Activated CD4-positive, alpha-beta T cell treated with anti-CD3 and anti-CD28 coated beads, Interleukin-2, amount 50 U/mL, for 1 hour (primary cell): ENCODE measurements around the gene NLRP5.
"Not testable (repeated sequence)": the region's sequence is repeated elsewhere in the genome, so short reads cannot be mapped to it uniquely, and the experiment has no call there.

Source experiments
- DNase-seq: peaks from one replicate; pipeline ENCODE4 v3.0.0-alpha.2; 2020

Gene NLRP5

DNA sequence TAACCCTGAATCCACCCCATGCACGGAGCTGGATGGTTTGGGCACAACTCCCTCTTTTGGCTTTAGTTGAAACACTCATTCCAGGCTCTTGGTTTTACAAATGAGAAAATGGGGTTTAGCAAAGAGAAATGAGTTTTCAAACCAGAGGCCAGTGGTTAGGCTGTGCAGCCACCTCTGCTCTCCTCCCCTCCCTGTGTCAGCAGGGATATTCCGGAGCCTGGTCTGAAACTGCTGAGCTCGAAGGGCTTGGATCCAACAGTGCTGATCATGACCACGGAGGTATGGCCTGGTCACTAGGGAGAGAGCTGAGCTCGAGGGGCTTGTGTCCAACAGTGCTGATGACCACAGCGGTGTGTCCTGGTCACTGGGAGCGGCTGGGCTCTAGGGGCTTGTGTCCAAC is 93.0 kb downstream of the NLRP5 start:
- DNase-seq: no peak

- peak; percentile 71 for DNase-seq
These were observed 94.3 kb downstream of the NLRP5 start for GRCh38 chr19:56080669-56081401.

GRCh38 chr19:56083668-56084067 is 97.1 kb downstream of the NLRP5 start:
- DNase-seq: no peak

GRCh38 chr19:56084835-56085536 is 98.4 kb downstream of the NLRP5 start:
- DNase-seq: no peak

- DNase-seq: no peak
These were observed 99.1 kb downstream of the NLRP5 start for GRCh38 chr19:56085571-56086275.

DNA sequence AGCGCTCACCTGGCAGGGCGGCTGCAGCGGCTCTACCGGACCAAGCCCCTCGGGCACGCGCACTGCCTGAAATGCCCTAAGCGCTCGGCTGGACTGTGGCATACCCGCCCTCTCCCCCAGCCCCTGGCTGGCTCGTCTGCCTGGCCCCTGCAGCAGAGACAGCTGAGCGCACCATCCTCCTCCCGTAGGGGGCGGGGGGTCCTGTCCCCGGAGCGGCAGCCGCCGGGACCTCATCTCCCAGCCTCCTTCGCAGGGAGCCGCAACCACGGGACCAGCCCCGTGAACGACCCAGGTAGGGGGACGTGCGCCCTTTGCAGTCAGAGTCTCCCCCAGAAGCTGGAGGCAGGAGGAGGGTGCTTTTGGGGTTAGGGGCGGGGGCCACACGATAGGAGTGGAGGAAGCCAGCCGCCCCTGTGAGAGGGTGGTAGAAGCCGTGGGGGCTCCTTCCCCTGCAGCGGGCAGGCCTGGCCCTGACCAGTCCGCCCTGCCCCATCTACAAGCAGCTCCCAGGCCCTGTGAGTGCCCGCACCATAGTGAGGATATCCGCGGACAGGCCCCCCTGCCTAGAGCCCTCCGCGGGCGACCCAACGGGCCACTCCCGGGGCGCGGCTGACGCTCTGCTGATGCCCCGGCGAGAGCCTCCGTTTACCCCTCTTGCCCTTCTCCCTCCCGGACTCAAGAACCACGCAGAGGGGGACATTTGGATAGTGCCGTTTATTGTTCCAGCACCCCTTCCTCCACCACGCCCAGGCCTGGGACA is 100.3 kb downstream of the NLRP5 start:
- DNase-seq: no peak

GRCh38 chr19:56087647-56088496 is 101.3 kb downstream of the NLRP5 start:
- DNase-seq: no peak

- no peak for DNase-seq
These were observed 102.1 kb downstream of the NLRP5 start for GRCh38 chr19:56088497-56089215.

DNA sequence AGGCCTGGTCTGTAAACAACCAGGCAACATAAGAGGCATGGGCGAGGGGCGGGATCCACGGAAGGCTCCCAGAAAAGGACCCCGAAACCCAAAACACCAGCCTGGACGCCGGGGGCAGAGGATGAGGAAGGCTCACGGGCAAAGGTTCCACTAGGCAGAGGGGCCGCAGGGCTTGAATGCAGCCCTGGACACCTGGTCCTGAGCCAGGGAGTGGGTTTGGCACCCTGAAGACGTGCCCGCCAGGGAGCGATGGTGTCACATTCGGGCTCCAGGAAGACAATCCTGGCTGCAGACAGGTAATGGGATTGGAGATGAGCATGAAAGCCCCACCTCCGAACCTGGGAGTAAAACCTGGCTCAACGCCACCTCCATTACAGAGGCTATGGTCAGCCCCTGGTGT is 102.8 kb downstream of the NLRP5 start:
- no peak for DNase-seq

DNA sequence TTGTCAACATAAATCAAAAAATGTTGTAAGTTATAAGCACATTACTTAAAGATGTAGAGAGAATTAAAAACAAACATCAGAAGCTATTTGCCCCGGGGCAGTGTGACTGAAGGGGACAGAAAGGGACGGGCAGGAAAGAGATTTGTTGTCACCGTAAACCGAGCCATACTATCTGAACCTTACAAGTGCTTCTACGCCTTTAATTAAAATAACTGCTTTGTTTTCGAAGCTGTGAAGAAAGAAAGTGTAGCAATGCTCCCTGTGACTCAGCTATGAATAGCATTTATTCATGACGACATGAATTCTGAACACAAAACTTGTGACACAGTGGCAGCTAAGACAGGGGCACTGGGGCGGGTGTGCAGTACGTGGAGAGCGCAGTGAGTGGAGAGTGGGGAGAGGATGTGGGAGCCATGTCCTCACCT is 104.5 kb downstream of the NLRP5 start:
- no peak for DNase-seq

DNA sequence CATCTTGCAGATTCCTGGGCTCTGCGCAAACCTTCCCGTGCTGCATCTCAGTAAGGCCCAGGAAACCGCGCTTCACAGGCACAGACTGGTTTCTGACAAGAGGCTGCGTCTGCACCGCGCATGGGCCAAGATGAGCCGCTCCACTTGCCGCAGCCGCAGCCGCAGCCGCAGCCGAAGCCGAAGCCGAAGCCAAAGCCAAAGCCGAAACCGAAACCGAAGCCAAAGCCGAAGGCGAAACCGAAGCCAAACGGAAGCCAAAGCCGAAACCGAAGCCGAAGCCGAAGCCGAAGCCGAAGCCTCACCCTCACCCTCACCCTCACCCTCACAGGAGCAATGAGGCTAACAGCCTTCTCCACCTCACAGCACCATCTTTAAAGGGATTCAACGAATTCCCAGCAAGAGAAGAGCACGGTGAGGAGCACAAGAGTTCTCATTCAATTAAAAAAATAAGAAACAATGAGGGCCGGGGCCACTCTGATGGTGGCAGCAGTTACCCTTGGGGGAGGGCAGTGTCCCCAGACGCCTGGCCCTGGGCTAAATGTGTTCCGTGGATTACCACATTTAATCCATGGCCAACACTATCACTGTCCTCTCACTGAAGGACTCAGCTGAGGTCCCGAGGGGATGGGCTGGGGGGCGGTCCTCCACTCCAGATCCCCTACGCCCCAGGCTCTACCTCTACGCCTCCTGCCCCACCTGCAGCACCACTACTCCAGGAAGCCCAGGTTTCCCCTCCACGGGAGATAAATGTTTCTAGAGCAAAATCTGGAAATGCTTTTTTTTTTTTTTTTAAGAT is 105.4 kb downstream of the NLRP5 start:
- DNase-seq: peak; percentile 6

DNA sequence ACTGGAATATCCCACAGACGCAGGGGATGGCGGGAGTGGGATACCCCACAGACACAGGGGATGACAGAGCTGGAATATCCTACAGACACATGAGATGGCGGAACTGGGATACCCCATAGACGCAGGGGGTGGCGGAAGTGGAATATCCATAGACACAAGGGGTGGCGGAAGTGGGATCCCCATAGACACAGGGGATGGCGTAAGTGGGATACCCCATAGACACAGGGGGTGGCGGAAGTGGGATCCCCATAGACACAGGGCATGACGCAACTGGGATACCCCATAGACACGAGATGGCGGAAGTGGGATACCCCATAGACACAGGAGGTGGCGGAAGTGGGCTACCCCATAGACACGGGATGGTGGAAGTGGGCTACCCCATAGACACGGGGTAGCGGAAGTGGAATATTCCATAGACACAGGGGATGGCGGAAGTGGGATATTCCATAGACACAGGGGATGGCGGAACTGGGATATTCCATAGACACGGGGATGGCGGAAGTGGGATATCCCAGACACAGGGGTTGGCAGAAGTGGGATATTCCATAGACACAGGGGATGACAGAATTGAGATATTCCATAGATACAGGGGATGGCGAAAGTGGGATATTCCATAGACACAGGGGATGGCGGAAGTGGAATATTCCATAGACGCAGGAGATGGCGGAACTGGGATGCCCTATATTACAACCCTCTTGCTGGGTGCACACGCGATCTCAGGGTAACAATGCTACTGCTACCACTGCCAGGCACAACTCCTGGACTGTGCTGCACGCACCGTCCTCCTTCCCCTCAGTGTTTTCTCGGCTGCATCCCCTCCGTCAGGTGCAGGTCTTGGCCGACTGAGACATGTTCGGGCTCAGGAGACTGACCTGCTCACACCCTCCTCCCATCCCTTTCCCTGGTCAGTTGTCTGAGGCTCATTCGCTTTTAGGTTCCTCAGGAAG is 106.4 kb downstream of the NLRP5 start:
- DNase-seq: no peak

- DNase-seq: no peak
These were observed 107.9 kb downstream of the NLRP5 start for GRCh38 chr19:56094449-56094848.

DNA sequence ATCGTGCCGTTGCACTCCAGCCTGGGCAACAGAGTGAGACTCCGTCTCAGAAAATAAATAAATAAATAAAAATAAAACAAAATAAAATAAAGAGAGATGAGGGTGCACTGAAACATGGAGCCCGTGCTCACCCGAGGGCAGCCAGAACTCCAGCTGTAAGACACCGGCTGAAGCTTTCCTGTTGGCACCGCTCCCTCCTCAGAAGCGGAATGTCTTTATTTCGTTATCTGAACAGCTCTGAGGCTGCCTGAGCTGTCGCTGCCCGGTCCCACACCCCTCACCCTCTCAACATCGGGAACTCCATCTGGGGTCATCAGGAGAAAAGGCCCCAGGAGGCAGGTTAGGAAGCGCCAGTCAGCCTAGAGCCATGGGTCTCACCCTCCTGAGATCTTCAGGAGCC is 110.1 kb downstream of the NLRP5 start:
- DNase-seq: no peak

DNA sequence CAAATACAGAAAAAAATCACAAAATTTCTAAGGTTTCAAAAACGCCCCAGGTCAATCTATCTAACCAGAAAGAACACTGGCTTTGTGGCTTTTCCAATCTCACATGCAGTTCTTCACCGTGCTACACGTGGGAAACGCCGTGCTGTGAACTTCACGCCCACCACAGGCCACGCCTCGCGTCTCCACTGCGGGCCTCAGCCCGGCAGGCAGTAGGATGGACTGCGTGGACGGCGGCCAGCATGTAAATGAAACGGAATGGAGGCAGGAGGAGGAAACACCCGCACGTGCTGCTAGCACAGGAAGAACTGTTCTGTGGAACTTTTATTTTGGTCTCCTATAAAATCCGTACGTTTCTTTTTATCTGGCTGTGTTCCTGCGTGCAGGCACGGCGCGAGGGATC is 110.7 kb downstream of the NLRP5 start:
- no peak for DNase-seq

DNA sequence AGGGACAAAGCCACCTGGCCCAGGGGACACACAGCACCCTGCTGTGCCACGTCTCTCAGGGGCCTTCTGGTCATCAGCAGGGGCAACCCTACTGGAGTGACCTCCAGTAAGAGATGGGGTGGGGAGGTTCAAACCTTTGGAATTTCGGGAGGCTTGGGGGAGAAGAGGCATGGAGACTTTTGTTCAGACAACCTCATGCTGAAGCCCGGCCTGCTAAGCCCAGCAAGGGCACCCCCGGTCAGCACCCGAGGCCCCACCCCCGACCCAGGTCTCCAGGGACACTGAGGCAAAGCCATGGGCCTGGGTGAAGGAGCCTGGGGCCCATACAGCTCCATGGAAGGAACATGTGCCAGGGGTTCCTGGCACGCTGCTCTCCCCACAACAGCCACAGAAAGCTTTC is 111.2 kb downstream of the NLRP5 start:
- DNase-seq: no peak

DNA sequence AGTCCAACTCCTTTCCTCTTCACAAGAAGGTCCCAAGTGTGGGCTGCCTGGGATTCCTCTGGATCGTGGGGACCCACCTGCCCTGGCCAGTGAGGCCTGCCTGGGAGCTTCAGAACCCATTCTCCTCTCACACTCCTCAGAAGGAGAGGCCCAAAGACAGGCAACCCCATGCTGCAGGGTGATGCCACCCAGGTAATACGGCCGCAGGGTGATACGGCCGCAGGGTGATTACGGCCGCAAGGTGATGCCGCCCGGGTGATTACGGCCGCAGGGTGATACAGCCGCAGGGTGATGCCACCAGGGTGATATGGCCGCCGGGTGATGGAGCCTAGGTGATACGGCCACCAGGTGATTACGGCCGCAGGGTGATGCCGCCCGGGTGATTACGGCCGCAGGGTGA is 111.7 kb downstream of the NLRP5 start:
- not testable (repeated sequence) for DNase-seq

GRCh38 chr19:56098731-56099568 is 112.4 kb downstream of the NLRP5 start:
- no peak for DNase-seq
